ENCODE data around the gene PRRG3. TPM values are rescaled to one million over a fixed set of nuclear protein-coding genes. Genes with fewer than 3 reads are reported as not detected.

The PRRG3 gene
- total RNA-seq, 1 donor from 2014 or later: not detected

- no peak for DNase-seq (ENCODE audit: low read depth in 2 of 2)
Measured at GRCh38 chrX:151704041-151704663, 8.9 kb downstream of the PRRG3 start.

- DNase-seq (ENCODE audit: low read depth in 2 of 2): no peak
Measured at GRCh38 chrX:151708821-151709220, 13.6 kb downstream of the PRRG3 start.

GRCh38 chrX:151710457-151710856 is 15.2 kb downstream of the PRRG3 start:
- no peak for DNase-seq (ENCODE audit: low read depth in 2 of 2)

GRCh38 chrX:151711154-151711553 is 15.9 kb downstream of the PRRG3 start:
- no peak for DNase-seq (ENCODE audit: low read depth in 2 of 2)

- peak in 1 of 2 donors; percentile 13 for DNase-seq (ENCODE audit: low read depth in 2 of 2)
Measured at GRCh38 chrX:151711787-151712186, 16.5 kb downstream of the PRRG3 start.

- DNase-seq (ENCODE audit: low read depth in 2 of 2): no peak
Measured at GRCh38 chrX:151712253-151712652, 17.0 kb downstream of the PRRG3 start.

GRCh38 chrX:151713849-151714248 is 18.6 kb downstream of the PRRG3 start:
- DNase-seq (ENCODE audit: low read depth in 2 of 2): peak; percentile 19 to 51

- no peak for DNase-seq (ENCODE audit: low read depth in 2 of 2)
Measured at GRCh38 chrX:151714362-151714761, 19.1 kb downstream of the PRRG3 start.

GRCh38 chrX:151715752-151716151 is 20.5 kb downstream of the PRRG3 start, which contains the start of gene FATE1:
FATE1 (plus strand) TSS chrX:151716035; CDS start chrX:151716120, 85 bp downstream.
- no peak for DNase-seq (ENCODE audit: low read depth in 2 of 2)

- peak; percentile 21 to 43 for DNase-seq (ENCODE audit: low read depth in 2 of 2)
Measured at GRCh38 chrX:151722241-151722846, 27.1 kb downstream of the PRRG3 start.

- peak in 1 of 2 donors; percentile 5 for DNase-seq (ENCODE audit: low read depth in 2 of 2)
Measured at GRCh38 chrX:151723156-151723760, 28.0 kb downstream of the PRRG3 start.

GRCh38 chrX:151724563-151725337 is 29.5 kb downstream of the PRRG3 start:
- DNase-seq (ENCODE audit: low read depth in 2 of 2): no peak

GRCh38 chrX:151725338-151725614 is 30.0 kb downstream of the PRRG3 start:
- no peak for DNase-seq (ENCODE audit: low read depth in 2 of 2)

- DNase-seq (ENCODE audit: low read depth in 2 of 2): no peak
Measured at GRCh38 chrX:151726751-151727150, 31.5 kb downstream of the PRRG3 start.

GRCh38 chrX:151727346-151727745 is 32.1 kb downstream of the PRRG3 start:
- no peak for DNase-seq (ENCODE audit: low read depth in 2 of 2)

- DNase-seq (ENCODE audit: low read depth in 2 of 2): no peak
Measured at GRCh38 chrX:151729056-151729725, 33.9 kb downstream of the PRRG3 start.

GRCh38 chrX:151734446-151734845 is 39.2 kb downstream of the PRRG3 start, which contains the start of gene CNGA2:
CNGA2 (plus strand) TSS chrX:151734746; CDS start chrX:151738484, 3,738 bp downstream.
- DNase-seq (ENCODE audit: low read depth in 2 of 2): no peak

- DNase-seq (ENCODE audit: low read depth in 2 of 2): no peak
Measured at GRCh38 chrX:151735219-151735618, 40.0 kb downstream of the PRRG3 start.

GRCh38 chrX:151736685-151737084 is 41.4 kb downstream of the PRRG3 start:
- no peak for DNase-seq (ENCODE audit: low read depth in 2 of 2)

GRCh38 chrX:151737494-151737893 is 42.2 kb downstream of the PRRG3 start:
- no peak for DNase-seq (ENCODE audit: low read depth in 2 of 2)

GRCh38 chrX:151738751-151739150 is 43.5 kb downstream of the PRRG3 start:
- DNase-seq (ENCODE audit: low read depth in 2 of 2): no peak

- DNase-seq (ENCODE audit: low read depth in 2 of 2): no peak
Measured at GRCh38 chrX:151741606-151742005, 46.3 kb downstream of the PRRG3 start.
